ENCODE data around the gene AATK.

DNA sequence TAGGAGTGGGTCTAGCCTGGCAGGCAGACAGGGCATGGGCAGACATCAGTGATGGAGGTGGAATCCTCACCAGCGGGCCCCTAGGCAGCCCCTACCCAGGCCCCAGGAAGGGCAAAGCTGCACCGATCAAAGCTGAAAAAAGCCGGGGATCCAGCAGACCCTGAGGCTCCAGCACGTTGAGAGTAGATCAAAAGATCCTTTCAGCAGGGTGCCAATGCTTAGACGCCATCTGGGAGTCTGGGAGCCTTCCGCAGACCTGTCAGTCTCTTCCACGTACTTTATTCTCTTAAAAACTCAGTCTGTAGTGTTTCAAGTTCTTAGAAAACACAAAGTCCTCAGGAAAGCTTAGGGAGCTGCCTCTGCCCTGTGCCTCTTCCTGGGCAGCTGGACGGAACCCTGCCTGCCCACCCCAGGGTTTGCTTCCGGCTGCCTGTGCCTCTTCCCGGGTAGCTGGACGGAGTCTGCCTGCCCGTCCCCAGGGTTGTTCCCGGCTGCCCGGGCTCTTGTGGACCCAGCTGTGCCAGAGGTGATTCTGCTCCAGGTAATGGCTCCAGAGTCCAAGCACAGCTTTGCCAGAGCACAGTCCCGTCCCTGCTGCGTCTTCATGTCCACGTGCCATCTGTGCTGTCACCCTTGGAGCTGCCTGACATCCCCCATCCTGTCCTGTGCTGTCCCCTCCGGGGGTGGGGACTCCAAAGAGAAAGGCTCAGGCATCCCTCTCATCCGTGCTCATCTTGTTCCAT, 51.5 kb downstream of the AATK start:
- TF ChIP-seq SIN3A (IDR thresholded peaks at IDR 0.05; ENCODE audit: borderline replicate concordance, low read depth, low read length) (no peak), CHD2 (IDR thresholded peaks at IDR 0.05; ENCODE audit: low read length, partially characterized antibody) (no peak)
